ENCODE measurements around the gene PATJ.

The PATJ gene

DNA sequence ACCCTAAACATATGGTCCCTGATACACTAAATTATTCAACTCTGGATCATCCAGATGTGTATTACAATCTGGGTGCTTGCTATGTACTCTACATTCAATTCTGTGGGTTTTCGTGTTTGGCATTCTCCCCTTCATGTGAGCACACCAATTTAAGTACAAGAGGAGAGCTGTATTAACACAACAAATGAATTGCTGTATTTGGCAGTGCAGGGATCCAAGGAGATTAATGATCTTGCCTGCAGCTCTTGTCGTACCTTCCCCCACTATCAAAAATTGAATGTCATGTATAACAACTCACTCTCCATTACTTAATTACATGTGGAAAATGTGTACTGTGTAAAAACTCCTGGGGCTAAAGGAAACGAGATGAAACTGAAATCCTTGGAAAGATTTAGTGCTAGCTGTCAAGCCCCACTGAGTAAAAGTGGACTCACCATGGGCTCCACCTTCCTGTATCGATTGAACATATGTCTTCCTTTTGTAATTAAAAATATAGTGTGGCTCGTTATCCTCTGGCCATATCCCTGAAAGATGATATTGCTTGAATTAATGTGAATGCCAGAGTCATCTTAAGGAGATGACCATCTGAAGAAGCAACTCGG is 280.2 kb downstream of the PATJ start:
- intact Hi-C loops (cut with DNase I) = no loop called here
- DNase-seq = no peak

DNA sequence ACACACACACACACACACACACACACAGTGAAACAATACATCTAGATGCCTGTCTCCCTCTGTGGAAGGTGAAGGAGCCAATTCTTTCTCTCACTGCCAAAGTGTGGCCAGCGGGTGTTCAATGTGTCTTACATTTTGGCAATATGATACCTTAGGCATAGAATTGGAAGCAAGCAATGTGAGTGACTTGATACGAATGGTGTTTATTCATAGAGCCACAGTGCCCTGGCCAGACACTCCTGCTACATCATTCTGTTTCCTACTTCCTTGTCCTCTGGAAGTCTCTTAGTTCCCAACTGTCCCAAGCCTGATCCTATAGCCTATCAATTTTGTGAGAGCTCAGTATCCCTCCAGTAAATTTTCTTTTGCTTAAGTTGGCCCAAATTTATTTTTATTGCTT is 282.4 kb downstream of the PATJ start:
- intact Hi-C loops (cut with DNase I) = no loop called here
- DNase-seq = no peak

DNA sequence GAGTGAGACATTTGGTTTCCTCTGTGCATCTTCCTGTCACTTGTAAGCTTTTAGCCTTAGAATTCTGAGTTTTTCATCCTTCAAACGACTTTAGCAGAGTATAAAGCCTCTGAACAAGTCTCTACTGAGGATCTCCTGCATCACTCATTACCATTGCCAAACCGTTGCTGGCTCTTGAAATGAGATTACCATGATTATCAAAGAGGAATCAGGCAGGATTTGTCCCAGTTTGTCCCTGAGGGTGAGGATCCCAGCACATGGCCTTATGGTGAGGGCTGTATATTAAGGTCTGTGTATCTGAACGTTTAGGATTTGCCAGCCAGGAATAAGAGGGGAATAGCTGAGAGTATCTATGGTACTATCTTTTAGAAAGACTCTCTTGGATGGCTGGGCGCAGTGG is 282.9 kb downstream of the PATJ start:
- intact Hi-C loops (cut with DNase I) = no loop called here

DNA sequence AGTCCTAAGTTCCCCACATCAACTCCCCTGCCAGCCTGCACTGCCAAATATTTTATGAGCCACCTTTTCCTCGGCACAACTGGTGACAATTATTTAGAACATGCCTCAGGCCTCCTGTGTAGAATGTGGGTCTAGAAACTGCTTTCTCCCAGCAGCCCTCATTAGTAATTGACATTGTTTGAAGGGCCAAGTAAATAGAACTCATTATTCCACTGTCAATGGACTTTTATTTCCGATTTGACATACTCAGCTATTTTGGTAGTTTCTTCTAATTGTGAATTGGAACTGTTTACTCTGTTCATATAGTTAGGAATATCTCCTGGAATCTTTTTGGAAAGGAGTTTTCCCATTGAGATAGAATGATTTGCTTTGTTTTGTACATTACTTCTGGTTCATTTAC is 283.6 kb downstream of the PATJ start:
- DNase-seq = no peak
- intact Hi-C loops (cut with DNase I) = no loop called here

More for the DNA sequence above, 282.9 kb downstream of the PATJ start:
- no peak for DNase-seq

DNA sequence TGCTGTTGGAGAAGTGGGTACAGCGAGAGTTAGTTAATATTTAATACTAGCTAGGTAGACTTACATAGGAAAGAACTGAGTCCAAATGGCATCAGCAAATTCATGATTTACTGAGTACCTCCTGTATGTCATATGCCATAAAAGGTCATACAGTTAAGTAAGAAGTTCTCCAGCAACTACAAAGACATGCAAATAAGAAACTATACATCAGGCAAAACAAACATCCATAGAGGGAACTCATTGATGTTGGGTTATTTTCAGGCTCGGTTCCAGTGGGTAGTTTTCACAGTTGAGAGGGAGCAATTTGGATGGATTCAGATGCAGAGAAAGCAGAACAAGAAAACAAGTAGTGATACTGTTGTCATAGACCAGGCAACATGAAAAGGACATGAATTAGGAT is 287.4 kb downstream of the PATJ start:
- intact Hi-C loops (cut with DNase I) = no loop called here
- DNase-seq = no peak

DNA sequence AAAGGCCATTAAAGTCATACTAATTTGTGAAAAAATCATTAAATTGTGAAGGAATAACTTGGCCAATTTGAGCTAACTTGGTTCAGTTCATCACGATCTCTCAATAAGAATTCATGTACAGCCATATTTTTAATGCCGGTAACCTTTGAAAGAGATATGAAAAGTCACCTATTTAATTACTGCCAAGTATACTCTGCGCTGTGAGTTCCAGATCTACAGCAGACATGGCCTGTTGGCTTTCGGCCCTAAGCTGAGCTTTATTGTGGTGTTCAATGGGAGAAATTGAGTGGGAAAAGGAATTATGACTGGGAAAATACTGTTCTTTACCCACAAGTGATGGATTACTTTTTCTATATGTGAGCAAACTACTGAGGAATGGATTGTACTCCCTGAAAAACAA is 292.5 kb downstream of the PATJ start:
- DNase-seq = no peak
- intact Hi-C loops (cut with DNase I) = no loop called here

DNA sequence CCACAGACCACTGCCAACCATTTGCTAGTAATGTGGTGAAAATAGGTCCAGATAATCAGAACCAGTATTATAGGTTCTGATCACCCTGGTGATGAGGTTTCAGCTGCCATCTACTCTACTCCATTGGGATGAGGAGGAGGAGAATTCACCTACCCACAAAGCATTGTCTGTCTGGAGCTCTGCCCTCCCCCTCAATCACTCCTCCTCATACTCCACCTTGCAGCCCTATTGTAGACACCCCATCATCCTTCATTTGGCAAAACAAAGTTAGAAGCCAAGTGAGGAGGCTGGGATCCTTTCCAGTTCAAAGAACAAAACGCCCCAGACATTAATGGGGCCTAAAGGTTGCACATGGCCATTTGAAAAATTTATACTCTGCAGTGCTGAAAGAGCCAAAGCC is 295.0 kb downstream of the PATJ start:
- intact Hi-C loops (cut with DNase I) = no loop called here

DNA sequence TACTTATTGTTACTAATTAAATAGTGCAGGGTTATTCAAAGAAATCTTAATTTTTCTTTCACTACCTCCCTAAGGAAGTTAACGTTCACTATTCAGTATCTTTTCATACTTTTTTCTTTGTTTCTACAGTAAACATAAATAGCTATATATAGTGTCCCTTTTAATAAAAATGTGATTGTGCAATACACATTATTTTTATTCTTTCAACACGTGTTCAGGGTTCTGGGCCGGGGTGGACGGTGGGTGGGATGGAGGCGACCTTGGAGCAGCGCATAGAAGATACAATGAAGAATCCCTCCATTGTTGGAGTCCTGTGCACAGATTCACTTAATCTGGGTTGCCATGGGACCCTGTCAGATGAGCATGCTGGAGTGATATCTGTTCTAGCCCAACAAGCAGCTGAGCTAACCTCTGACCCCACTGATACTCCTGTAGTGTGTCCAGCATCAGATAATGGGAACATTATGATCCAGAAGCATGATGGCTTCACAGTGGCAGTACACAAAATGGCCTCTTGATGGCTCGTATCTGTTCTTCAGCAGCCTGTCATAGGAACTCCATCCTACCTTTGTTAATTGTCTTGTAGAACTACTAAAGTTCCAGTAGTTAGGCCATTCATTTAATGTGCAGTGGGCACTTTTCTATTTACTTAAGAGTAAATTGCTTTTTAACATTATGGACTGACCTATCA is 296.5 kb downstream of the PATJ start:
- intact Hi-C loops (cut with DNase I) = no loop called here

More for the DNA sequence above, 295.0 kb downstream of the PATJ start:
- no peak for DNase-seq

DNA sequence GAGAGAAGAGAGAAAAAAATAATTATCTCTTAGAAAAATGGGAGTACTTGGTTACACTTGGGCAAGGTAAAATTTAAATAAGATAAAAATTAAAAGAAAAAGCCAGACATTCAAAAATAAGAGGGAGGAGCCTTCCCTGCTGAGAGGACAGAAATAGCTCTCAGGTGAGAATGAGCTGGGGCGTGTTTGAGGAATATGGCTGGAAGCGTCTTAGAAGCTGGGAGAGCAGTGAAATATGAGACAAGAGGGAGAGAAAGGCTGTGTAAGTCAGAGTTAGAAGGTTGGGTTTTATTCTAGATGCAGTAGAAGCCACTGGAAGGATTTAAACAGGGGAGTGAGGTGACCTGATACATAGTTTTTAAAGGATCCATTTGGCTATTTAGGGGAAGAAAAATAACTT is 298.2 kb downstream of the PATJ start:
- intact Hi-C loops (cut with DNase I) = no loop called here
- DNase-seq = no peak

More for the DNA sequence above, 296.5 kb downstream of the PATJ start:
- no peak for DNase-seq

DNA sequence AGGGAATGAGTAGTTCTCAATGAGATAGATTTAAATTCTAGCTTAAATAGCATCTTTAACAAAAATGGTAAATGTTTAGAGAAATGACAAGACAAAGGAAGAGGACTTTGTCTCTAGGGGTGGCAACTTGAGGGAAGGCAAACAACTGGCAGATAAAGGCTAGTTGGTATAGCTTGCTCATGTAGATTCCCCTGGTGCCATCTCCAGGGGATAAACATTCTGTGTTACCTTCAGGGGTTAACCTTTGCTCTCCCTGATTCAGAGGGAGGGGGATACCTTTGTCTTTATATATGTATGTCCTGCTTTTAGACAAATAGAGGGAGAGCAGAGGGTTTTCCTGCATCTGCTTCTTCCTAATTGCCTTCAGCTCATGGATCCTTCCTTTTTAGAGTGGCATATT is 298.7 kb downstream of the PATJ start:
- no peak for DNase-seq
- intact Hi-C loops (cut with DNase I) = no loop called here

DNA sequence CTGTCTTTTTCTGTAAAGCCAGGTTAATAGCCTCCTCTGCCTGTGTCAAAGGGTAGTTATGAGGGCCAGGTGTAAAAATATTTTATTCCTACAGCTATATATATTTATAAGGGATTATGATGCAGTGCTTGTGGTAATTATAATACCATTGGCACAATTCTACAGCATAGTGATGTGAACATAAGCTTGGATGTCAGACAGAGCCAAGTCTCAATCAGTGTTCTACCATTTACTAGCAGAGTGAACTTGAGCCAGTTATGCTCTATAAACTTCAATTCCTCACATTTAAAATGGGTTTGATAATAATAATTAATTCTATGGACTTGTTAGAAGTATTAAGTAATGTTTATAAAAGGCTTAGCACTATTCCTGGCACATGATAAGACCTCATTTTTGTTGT is 300.9 kb downstream of the PATJ start:
- intact Hi-C loops (cut with DNase I) = no loop called here
- DNase-seq = no peak

DNA sequence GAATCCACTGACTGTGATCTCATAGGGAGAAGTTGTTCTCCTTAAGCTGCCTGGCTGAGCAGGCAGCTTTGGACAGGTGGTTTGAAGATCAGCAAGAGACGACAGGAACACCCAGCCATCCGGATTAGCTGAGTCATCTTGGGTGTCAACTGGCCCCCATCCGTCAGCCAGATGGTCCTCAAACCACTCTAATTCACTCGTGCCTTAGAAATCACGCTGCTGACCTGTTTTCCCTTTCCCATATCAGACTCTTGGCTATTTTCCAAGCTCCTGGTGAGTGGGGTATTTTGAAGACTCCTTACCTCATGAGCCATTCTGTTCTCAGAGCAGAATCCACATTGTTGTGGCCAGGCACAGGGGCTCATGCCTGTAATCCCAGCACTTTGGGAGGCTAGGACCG is 303.3 kb downstream of the PATJ start:
- intact Hi-C loops (cut with DNase I) = no loop called here
- DNase-seq = no peak

DNA sequence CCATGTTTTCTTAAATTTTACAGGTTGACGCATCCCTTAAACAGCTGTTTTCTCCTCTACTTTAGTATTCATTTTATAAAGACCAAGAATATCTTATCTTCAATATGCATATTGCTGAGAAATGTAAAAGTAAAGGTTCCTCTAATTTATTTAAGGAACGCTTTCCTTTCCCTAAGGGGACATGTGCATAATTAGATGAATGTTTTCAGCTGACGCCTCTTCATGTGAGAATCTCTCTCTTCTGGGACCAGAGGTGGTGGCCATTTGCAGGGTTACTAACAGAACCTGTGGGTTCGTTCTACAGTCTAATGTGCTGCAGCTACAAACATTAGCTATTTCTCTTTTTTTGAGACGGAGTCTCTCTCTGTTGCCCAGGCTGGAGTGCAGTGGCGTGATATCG is 304.6 kb downstream of the PATJ start:
- intact Hi-C loops (cut with DNase I) = no loop called here
- no peak for DNase-seq

DNA sequence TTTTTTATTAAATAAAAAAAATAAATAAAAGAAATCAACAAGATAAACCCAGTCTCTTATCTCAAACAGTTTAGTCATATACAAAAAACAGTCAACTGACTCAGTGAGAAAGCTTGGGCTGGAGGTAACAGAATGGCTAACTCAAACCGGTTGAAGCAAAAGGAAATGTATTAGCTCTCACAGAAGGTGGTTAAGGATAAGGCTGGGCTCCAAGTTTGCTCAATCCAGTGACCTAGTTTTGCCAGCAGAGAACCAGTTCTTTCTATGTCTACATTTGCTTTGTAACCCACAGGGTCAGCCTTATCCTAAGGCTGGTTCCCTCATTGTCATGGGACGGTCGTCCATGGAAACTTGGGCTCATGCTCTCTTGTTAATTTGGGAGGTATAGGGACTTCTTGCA is 307.9 kb downstream of the PATJ start:
- no peak for DNase-seq
- intact Hi-C loops (cut with DNase I) = no loop called here

DNA sequence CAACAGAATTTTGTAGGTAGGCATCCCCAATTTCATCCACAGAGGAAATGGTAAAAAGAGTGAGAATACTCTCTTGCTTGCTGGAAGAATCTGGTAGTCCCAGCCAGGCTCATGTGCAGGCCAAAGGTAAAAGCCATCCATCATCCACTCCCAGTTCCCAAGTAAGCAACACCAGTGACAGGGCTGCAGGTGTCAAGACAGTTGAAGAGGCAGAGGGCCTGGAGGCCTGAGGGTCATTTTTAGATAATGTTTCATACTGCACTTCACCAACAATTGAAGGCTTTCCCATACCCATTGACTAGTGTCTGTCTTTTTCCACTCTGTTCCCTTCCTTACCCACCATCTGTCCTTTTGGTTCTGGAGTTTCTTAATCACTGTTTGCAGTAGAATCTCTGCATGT is 310.7 kb downstream of the PATJ start:
- intact Hi-C loops (cut with DNase I) = no loop called here
- DNase-seq = no peak

DNA sequence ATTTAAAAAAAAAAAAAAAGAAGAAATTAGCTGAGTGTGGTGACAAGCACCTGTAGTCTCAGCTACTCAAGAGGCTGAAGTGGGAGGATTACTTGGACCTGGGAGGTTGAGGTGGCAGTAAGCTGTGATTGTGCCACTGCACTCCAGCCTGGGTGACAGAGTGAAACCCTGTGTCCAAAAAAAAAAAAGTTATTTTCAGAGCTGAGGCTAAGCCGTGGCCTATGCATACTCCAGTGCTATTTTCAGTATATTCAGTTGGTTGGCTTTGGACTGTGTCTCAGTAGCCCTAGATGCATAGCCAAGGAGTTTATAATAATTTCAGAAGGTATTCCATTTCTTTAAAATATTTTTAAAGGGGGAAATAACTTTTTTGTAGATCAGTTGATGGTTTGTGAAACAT is 311.9 kb downstream of the PATJ start:
- DNase-seq = no peak
- intact Hi-C loops (cut with DNase I) = no loop called here

DNA sequence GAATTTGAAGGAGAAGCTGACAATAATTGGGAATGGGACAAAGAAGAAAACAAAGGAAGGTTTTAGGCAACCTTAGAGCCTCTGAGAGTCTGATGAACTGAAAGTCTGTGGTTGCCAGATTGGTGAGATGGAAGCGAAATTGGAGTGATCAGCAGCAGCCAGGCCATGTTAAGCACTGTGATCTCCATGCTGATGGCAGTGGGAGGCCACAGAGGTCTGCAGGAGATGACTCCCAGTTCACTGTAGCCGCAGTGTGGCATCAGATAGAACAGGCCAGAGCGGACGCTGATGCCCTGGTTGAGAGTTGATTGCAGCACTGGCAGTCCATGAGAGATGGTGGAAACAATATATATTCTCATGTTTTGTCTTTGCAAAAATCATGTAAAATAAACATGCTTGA is 314.9 kb downstream of the PATJ start:
- intact Hi-C loops (cut with DNase I) = no loop called here
- no peak for DNase-seq

DNA sequence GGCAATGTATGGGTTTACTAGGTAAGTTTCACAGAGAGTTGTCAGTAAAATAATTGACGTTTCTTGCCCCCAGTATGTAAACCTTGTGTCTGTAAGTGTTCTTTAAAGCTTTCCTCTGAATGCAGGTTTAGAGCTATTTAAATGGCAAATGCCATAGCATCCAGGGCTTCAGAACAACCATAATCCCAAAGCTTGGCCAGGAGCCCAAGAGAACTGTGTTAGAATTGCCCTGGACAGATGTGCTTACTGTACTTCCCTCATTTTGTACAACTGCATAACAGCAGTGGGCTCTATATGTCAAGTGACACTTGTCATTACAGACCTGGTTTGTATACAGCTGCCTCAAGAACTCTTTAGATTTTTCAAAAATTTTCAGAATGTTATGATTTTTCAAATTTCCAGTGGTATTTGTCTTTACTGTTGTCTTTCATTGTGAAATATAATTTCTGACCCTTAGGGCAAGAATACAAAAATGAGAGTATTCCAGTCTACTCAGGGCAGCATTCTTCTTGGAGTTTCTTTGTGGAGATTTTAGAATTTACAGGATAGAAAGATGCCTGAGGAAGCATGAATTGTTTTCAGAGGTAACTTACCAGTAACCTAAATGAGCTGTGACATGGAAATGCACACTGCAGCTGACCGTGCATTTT is 315.5 kb downstream of the PATJ start:
- intact Hi-C loops (cut with DNase I) = no loop called here
- DNase-seq = no peak

DNA sequence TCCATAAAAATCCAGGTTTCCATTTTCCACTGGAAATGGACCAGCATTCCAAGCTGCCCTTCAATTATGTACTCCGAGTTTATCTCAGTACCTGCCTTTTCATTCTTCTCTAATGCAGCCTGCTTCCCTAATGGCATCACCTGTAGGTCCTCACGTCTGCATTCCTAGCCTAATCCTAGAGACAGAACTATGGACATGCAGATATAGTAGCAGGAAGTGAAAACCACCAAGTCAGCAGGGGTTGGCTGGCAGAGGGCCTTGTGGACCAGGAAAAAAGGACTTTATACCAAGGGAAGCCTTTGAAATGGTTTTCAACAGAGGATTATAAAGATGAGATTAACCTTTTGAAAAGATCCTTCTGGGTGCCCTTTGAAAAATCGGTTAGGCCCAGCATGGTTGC is 316.7 kb downstream of the PATJ start:
- DNase-seq = no peak
- intact Hi-C loops (cut with DNase I) = no loop called here

DNA sequence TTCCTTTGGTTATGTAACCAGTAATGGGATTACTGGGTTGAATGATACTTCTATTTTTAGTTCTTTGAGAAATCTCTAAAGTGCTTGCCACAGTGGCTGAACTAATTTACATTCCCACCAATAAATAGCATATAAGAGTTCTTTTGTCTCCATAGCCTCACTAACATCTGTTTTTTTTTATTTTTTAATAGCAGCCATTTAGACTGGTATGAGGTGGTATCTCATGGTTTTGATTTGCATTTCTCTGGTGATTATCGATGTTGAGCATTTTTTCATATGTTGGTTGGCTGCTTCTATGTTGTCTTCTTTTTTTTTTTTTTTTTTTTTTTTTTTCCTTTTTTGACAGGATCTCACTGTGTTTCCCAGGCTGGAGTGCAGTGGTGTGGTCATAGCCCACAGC is 319.8 kb downstream of the PATJ start:
- intact Hi-C loops (cut with DNase I) = no loop called here
- no peak for DNase-seq

DNA sequence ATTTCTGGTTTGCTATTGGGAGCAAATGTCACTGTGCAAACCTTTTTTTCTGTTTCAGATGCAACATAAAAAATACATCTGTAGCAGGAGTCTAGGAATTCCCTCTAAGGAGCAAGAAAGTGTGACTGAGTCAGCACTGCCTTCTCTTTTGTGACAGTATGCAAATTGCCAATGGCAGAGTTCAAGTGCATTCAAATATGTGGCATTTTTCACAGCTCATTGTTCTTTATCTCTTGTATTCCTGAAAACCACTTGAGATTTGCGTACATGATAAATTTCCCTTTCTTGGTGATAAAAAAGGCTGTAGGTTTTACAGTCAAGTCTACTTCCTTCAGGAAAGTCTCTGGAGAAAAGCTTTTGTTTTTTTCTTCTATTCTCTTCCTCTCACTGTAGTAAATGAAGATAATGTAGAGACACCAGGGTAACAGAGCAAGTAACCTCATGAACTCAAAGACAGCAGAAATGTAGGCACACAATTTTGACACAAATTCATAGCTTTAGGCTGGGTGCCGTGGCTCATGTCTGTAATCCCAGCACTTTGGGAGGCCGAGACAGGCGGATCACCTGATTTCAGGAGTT is 322.6 kb downstream of the PATJ start:
- intact Hi-C loops (cut with DNase I) = no loop called here
- no peak for DNase-seq

DNA sequence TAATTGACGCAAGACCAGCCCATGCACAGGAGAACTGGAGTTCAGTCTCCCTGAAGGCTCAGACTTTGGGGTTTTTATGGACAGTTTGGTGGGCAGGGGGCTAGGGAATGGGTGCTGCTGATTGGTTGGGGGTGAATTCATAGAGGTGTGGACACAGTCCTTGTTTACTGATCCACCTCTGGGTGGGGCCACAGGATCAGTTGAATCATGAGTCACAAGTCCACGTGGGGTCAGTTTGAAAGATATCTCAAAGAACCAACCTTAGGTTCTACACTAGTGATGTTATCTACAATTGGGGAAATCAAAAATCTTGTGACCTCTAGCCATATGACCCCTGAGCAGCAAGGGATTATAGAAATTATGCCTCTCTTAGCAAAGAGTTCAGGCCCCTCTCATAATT is 324.4 kb downstream of the PATJ start:
- intact Hi-C loops (cut with DNase I) = no loop called here
- DNase-seq = no peak

Data from posterior cingulate gyrus (tissue), 11 donors.